Breast epithelium (tissue), 4 donors: ENCODE measurements around the gene ZNF787. TPM values are rescaled to one million over a fixed set of nuclear protein-coding genes. Genes with fewer than 3 reads are reported as not detected.

Experiments
- DNase-seq, 2 donors: peaks; one replicate each; pipeline ENCODE4 v3.0.0-alpha.2; 2019; ENCODE audit warnings: low spot score in 2 of 2
- H3K27ac ChIP-seq, 2 donors: fragments of 200-600 bp; sonication (generic) in 1 of 2; one replicate each; pipeline ENCODE4 v1.5.1; 2016 to 2019; ENCODE audit warnings: mild to moderate bottlenecking in 1 of 2
- H3K27me3 ChIP-seq, 2 donors: fragments of 200-600 bp; sonication (generic) in 1 of 2; one replicate each; pipeline versions ENCODE4 v1.5.1 to v1.6.0; 2017 to 2019; ENCODE audit warnings: control low read depth in 1 of 2, mild to moderate bottlenecking in 1 of 2
- H3K36me3 ChIP-seq: fragments of 200-600 bp; one replicate; pipeline ENCODE4 v1.5.1; 2019
- H3K4me1 ChIP-seq, 2 donors: fragments of 200-600 bp; sonication (generic); one replicate each; pipeline ENCODE4 v1.5.1; 2016 to 2019; ENCODE audit warnings: control low read depth in 1 of 2
- H3K4me3 ChIP-seq, 3 donors: fragments of 200-600 bp; sonication (generic); 1 replicate in 2 of 3; 2 replicates in 1 of 3; pipeline ENCODE4 v1.5.1; 2016 to 2019; ENCODE audit warnings: mild to moderate bottlenecking in 3 of 3, moderate library complexity in 2 of 3
- H3K9me3 ChIP-seq, 2 donors: fragments of 200-600 bp; sonication (generic) in 1 of 2; one replicate each; pipeline ENCODE4 v1.5.1; 2016 to 2019; ENCODE audit warnings: control low read depth in 1 of 2
- CTCF ChIP-seq, 3 donors: fragments of 450-650 bp; IDR thresholded peaks; one replicate each; pipeline ENCODE4 v1.5.1; 2016 to 2017; ENCODE audit warnings: antibody characterized with exemption in 3 of 3, mild to moderate bottlenecking in 3 of 3, moderate library complexity in 3 of 3
- POLR2A ChIP-seq: fragments of 450-650 bp; IDR thresholded peaks from one replicate; pipeline ENCODE4 v1.6.1; 2016; ENCODE audit warnings: antibody characterized with exemption, mild to moderate bottlenecking, moderate library complexity
- POLR2AphosphoS5 ChIP-seq, 3 donors: sonication (generic); formaldehyde crosslinking; IDR thresholded peaks; one replicate each; pipeline ENCODE4 v1.6.1; 2017; ENCODE audit warnings: antibody characterized with exemption in 3 of 3
- intact Hi-C: fragments of 100-400 bp; cut with DNase I; formaldehyde crosslinking; loops from one replicate; pipeline ENCODE4 v1.15.1; 2023; ENCODE audit warnings: low total_unique reads
- total RNA-seq, 3 donors: library from RNA; depleted of rRNA; stranded (reverse); fragments of >200 nt; gene quantifications; one replicate each; pipeline ENCODE4 v1.1.0, GENCODE V29; 2016

The ZNF787 gene
- total RNA-seq, 3 donors from 2014 or later: 10.2 to 11.1 (median 10.4) TPM

GRCh38 chr19:56092685-56093631 lies 28.1 kb downstream of the ZNF787 start:
- Histone ChIP-seq H3K27me3 (no peaks in the 10 kb centered on the region), H3K9me3 (no peaks in the 10 kb centered on the region), H3K4me1 (peaks cover 0 to 4% of the 10 kb centered on the region in 2 donors), H3K4me3 (no peak overlapping the region), H3K27ac (peak overlapping the region; percentile 23 to 89), H3K36me3 (no peaks in the 10 kb centered on the region)
- no peak for DNase-seq
- intact Hi-C loops: no loop called here
- no peak for TF ChIP-seq POLR2AphosphoS5 (IDR thresholded peaks at IDR 0.05)
- no peak for TF ChIP-seq CTCF (IDR thresholded peaks at IDR 0.05)
- TF ChIP-seq POLR2A: no peak

GRCh38 chr19:56091751-56092546 lies 29.1 kb downstream of the ZNF787 start:
- Histone ChIP-seq H3K4me3 (peak overlapping the region in 2 of 3 donors; percentile 44 to 63), H3K9me3 (no peaks in the 10 kb centered on the region), H3K4me1 (peaks cover 0 to 4% of the 10 kb centered on the region in 2 donors), H3K27ac (peak overlapping the region; percentile 89 to 90), H3K27me3 (no peaks in the 10 kb centered on the region), H3K36me3 (no peaks in the 10 kb centered on the region)
- intact Hi-C loops: no loop called here
- DNase-seq: peak; percentile 62 to 66
- TF ChIP-seq POLR2AphosphoS5 (IDR thresholded peaks at IDR 0.05) (peak in 1 of 3 donors; percentile 14), CTCF (IDR thresholded peaks at IDR 0.05) (no peak)

- intact Hi-C loops: no loop called here
- TF ChIP-seq CTCF (IDR thresholded peaks at IDR 0.05) (no peak), POLR2A (no peak), POLR2AphosphoS5 (IDR thresholded peaks at IDR 0.05) (peak in 2 of 3 donors; percentile 30 to 49)
- Histone ChIP-seq H3K27ac (peak overlapping the region; percentile 89 to 90), H3K9me3 (no peaks in the 10 kb centered on the region), H3K36me3 (no peaks in the 10 kb centered on the region), H3K27me3 (no peaks in the 10 kb centered on the region), H3K4me3 (peak overlapping the region in 2 of 3 donors; percentile 44 to 63), H3K4me1 (peaks cover 0 to 4% of the 10 kb centered on the region in 2 donors)
- DNase-seq: peak in 1 of 2 donors; percentile 61
Measured at GRCh38 chr19:56091066-56091490, 30.0 kb downstream of the ZNF787 start.

- peak overlapping the region; percentile 89 to 90 for H3K27ac ChIP-seq
- H3K4me1 ChIP-seq: peaks cover 0 to 4% of the 10 kb centered on the region in 2 donors
- intact Hi-C loops: no loop called here
- no peak for TF ChIP-seq POLR2A
- TF ChIP-seq POLR2AphosphoS5 (IDR thresholded peaks at IDR 0.05): no peak
- no peak for TF ChIP-seq CTCF (IDR thresholded peaks at IDR 0.05)
- H3K27me3 ChIP-seq: no peaks in the 10 kb centered on the region
- no peak overlapping the region for H3K4me3 ChIP-seq
- no peak for DNase-seq
- no peaks in the 10 kb centered on the region for H3K36me3 ChIP-seq
- H3K9me3 ChIP-seq: no peaks in the 10 kb centered on the region
Measured at GRCh38 chr19:56089344-56089743, 31.8 kb downstream of the ZNF787 start.
